ENCODE measurements around the gene EHBP1L1. TPM values are rescaled to one million over a fixed set of nuclear protein-coding genes. Genes with fewer than 3 reads are reported as not detected.

Gene EHBP1L1
- total and polyA plus RNA-seq, 2 of the 13 experiments (the other 11 are each of a cell fraction or from before 2014, with no cell fraction given) = 8.3 to 10.6 TPM

- TF ChIP-seq, protein P1, sequence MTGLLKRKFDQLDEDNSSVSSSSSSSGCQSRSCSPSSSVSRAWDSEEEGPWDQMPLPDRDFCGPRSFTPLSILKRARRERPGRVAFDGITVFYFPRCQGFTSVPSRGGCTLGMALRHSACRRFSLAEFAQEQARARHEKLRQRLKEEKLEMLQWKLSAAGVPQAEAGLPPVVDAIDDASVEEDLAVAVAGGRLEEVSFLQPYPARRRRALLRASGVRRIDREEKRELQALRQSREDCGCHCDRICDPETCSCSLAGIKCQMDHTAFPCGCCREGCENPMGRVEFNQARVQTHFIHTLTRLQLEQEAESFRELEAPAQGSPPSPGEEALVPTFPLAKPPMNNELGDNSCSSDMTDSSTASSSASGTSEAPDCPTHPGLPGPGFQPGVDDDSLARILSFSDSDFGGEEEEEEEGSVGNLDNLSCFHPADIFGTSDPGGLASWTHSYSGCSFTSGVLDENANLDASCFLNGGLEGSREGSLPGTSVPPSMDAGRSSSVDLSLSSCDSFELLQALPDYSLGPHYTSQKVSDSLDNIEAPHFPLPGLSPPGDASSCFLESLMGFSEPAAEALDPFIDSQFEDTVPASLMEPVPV (CRISPR knock-in tag; IDR thresholded peaks at IDR 0.05) = no peak
- TF ChIP-seq ZNF543 (CRISPR knock-in tag; IDR thresholded peaks at IDR 0.05) (no peak), ZNF367 (CRISPR knock-in tag; IDR thresholded peaks at IDR 0.05; ENCODE audit: borderline replicate concordance) (no peak), ZNF557 (CRISPR knock-in tag; IDR thresholded peaks at IDR 0.05) (no peak), ZNF7 (CRISPR knock-in tag; IDR thresholded peaks at IDR 0.05) (no peak), ZNF747 (CRISPR knock-in tag; IDR thresholded peaks at IDR 0.05; ENCODE audit: borderline replicate concordance) (no peak), JUN (CRISPR knock-in tag; IDR thresholded peaks at IDR 0.05) (no peak), HNRNPH1 (optimal IDR thresholded peaks at IDR 0.05; ENCODE audit: low read depth, low read length) (no peak), ZBTB14 (CRISPR knock-in tag; IDR thresholded peaks at IDR 0.05) (no peak), STAT5B (CRISPR knock-in tag; IDR thresholded peaks at IDR 0.05) (no peak), RELA (CRISPR knock-in tag; IDR thresholded peaks at IDR 0.05) (no peak), ZNF713 (CRISPR knock-in tag; IDR thresholded peaks at IDR 0.05) (no peak), NKX3-1 (CRISPR knock-in tag; IDR thresholded peaks at IDR 0.05) (no peak), WIZ (CRISPR knock-in tag; IDR thresholded peaks at IDR 0.05) (no peak), HOXA5 (CRISPR knock-in tag; IDR thresholded peaks at IDR 0.05) (peak; percentile 78; the same call in 1 of the 2 replicates), SRSF1 (optimal IDR thresholded peaks at IDR 0.05; ENCODE audit: low read depth, low read length) (peak; percentile 54), MED8 (CRISPR knock-in tag; IDR thresholded peaks at IDR 0.05; ENCODE audit: insufficient replicate concordance) (no peak), SAP130 (CRISPR knock-in tag; IDR thresholded peaks at IDR 0.05; ENCODE audit: low read depth) (peak; percentile 75; the same call in 1 of the 2 replicates), MTA3 (CRISPR knock-in tag; IDR thresholded peaks at IDR 0.05) (no peak), MAZ (IDR thresholded peaks at IDR 0.05; ENCODE audit: borderline replicate concordance, low read depth, low read length) (peak; percentile 87), MAZ (CRISPR knock-in tag; IDR thresholded peaks at IDR 0.05; ENCODE audit: low read depth) (peak; percentile 91), HOXD1 (CRISPR knock-in tag; IDR thresholded peaks at IDR 0.05) (0 out of 2 replicates have a peak, but pooled peaks have one; percentile 15), REXO4 (CRISPR knock-in tag; IDR thresholded peaks at IDR 0.05; ENCODE audit: borderline replicate concordance) (no peak), FOSL1 (CRISPR knock-in tag; IDR thresholded peaks at IDR 0.05; ENCODE audit: borderline replicate concordance) (no peak), KDM5A (IDR thresholded peaks at IDR 0.05; ENCODE audit: borderline replicate concordance, low read length) (no peak), SNAPC5 (CRISPR knock-in tag; IDR thresholded peaks at IDR 0.05; ENCODE audit: borderline replicate concordance) (no peak)
- TF ChIP-seq, protein P2, sequence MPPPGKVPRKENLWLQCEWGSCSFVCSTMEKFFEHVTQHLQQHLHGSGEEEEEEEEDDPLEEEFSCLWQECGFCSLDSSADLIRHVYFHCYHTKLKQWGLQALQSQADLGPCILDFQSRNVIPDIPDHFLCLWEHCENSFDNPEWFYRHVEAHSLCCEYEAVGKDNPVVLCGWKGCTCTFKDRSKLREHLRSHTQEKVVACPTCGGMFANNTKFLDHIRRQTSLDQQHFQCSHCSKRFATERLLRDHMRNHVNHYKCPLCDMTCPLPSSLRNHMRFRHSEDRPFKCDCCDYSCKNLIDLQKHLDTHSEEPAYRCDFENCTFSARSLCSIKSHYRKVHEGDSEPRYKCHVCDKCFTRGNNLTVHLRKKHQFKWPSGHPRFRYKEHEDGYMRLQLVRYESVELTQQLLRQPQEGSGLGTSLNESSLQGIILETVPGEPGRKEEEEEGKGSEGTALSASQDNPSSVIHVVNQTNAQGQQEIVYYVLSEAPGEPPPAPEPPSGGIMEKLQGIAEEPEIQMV (CRISPR knock-in tag; IDR thresholded peaks at IDR 0.05; ENCODE audit: low read depth) = no peak
- TF ChIP-seq, protein P3, sequence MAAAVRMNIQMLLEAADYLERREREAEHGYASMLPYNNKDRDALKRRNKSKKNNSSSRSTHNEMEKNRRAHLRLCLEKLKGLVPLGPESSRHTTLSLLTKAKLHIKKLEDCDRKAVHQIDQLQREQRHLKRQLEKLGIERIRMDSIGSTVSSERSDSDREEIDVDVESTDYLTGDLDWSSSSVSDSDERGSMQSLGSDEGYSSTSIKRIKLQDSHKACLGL (CRISPR knock-in tag; IDR thresholded peaks at IDR 0.05) = peak; percentile 42; the same call in 1 of the 2 replicates
These were observed 1.6 kb upstream of the EHBP1L1 start (continued) for GRCh38 chr11:65574109-65574810.

Measured in HepG2 (cell line).